H9 (cell line): ENCODE data around the gene LIPM. TPM values are rescaled to one million over a fixed set of nuclear protein-coding genes. Genes with fewer than 3 reads are reported as not detected.

Experiments
- DNase-seq: peaks from one replicate; pipeline ENCODE4 v3.0.0-alpha.2; 2017
- H2AFZ ChIP-seq: one replicate; pipeline ENCODE4 v1.6.1; 2013; ENCODE audit warnings: mild to moderate bottlenecking, low read length, control low read depth, moderate library complexity
- H2AK5ac ChIP-seq: 2 replicates; pipeline ENCODE4 v1.6.1; 2013; ENCODE audit warnings: low read length, control low read depth, mixed read lengths; ENCODE audit not compliant: insufficient read length
- H2BK120ac ChIP-seq: one replicate; pipeline ENCODE4 v1.6.1; 2013; ENCODE audit warnings: low read depth, mild to moderate bottlenecking, low read length, control low read depth, inconsistent platforms; ENCODE audit not compliant: poor library complexity, severe bottlenecking
- H2BK12ac ChIP-seq: 2 replicates; pipeline ENCODE4 v1.6.1; 2013; ENCODE audit warnings: low read length, control low read depth, mixed read lengths, low read depth; ENCODE audit not compliant: insufficient read length
- H2BK15ac ChIP-seq: 2 replicates; pipeline ENCODE4 v1.6.1; 2013; ENCODE audit warnings: low read depth, low read length, control low read depth
- H2BK20ac ChIP-seq: one replicate; pipeline ENCODE4 v1.6.1; 2013; ENCODE audit warnings: low read depth, mild to moderate bottlenecking, low read length, control low read depth, inconsistent platforms; ENCODE audit not compliant: poor library complexity, severe bottlenecking
- H2BK5ac ChIP-seq: 2 replicates; pipeline ENCODE4 v1.6.1; 2013; ENCODE audit warnings: low read length, control low read depth, mixed read lengths; ENCODE audit not compliant: insufficient read length
- H3K14ac ChIP-seq: 2 replicates; pipeline ENCODE4 v1.6.1; 2013; ENCODE audit warnings: low read length, control low read depth; ENCODE audit not compliant: insufficient read depth
- H3K18ac ChIP-seq: 2 replicates; pipeline ENCODE4 v1.6.1; 2013; ENCODE audit warnings: low read depth, mild to moderate bottlenecking, mixed read lengths, low read length, control low read depth; ENCODE audit not compliant: insufficient read length
- H3K23ac ChIP-seq: 2 replicates; pipeline ENCODE4 v1.6.1; 2013; ENCODE audit warnings: low read length, control low read depth, mixed read lengths, low read depth; ENCODE audit not compliant: insufficient read length
- H3K23me2 ChIP-seq: 2 replicates; pipeline ENCODE4 v1.6.1; 2013; ENCODE audit warnings: low read depth, mild to moderate bottlenecking, mixed read lengths, low read length, control low read depth; ENCODE audit not compliant: insufficient read length, poor library complexity, severe bottlenecking
- H3K27ac ChIP-seq: 2 replicates; pipeline ENCODE4 v1.5.1; 2013; ENCODE audit warnings: low read length, control low read depth, mixed read lengths, low read depth; ENCODE audit not compliant: insufficient read length
- H3K27me3 ChIP-seq: 2 replicates; pipeline ENCODE4 v1.6.1; 2013; ENCODE audit warnings: low read length, control low read depth, inconsistent platforms; ENCODE audit not compliant: insufficient read depth
- H3K4ac ChIP-seq: 2 replicates; pipeline ENCODE4 v1.6.1; 2013; ENCODE audit warnings: low read depth, mild to moderate bottlenecking, control low read depth, inconsistent platforms, low read length, moderate library complexity
- H3K4me1 ChIP-seq: 2 replicates; pipeline ENCODE4 v1.6.1; 2013; ENCODE audit warnings: low read length, control low read depth, inconsistent platforms; ENCODE audit not compliant: insufficient read depth
- H3K4me2 ChIP-seq: 2 replicates; pipeline ENCODE4 v1.6.1; 2013; ENCODE audit warnings: low read length, control low read depth, mixed read lengths; ENCODE audit not compliant: insufficient read length, insufficient read depth
- H3K56ac ChIP-seq: 2 replicates; pipeline ENCODE4 v1.6.1; 2013; ENCODE audit warnings: low read depth, mild to moderate bottlenecking, mixed read lengths, low read length, control low read depth; ENCODE audit not compliant: insufficient read length
- H3K79me1 ChIP-seq: 2 replicates; pipeline ENCODE4 v1.6.1; 2013; ENCODE audit warnings: low read depth, mild to moderate bottlenecking, moderate library complexity, low read length, control low read depth, inconsistent platforms; ENCODE audit not compliant: insufficient read depth, poor library complexity, severe bottlenecking
- H3K79me2 ChIP-seq: 2 replicates; pipeline ENCODE4 v1.6.1; 2013; ENCODE audit warnings: low read length, control low read depth, inconsistent platforms; ENCODE audit not compliant: insufficient read depth
- H3K9ac ChIP-seq: 2 replicates; pipeline ENCODE4 v1.6.1; 2013; ENCODE audit warnings: low read length, control low read depth, mixed read lengths; ENCODE audit not compliant: insufficient read length; ENCODE audit errors: extremely low read depth
- H3K9me3 ChIP-seq: one replicate; pipeline ENCODE4 v1.6.1; 2013; ENCODE audit warnings: low read depth, low read length, inconsistent platforms; ENCODE audit not compliant: control insufficient read depth
- H3T11ph ChIP-seq: one replicate; pipeline ENCODE4 v1.6.1; 2013; ENCODE audit warnings: mild to moderate bottlenecking, low read length, control low read depth, inconsistent platforms
- H4K20me1 ChIP-seq: one replicate; pipeline ENCODE4 v1.6.1; 2013; ENCODE audit not compliant: control insufficient read depth, insufficient read length, insufficient read depth
- H4K5ac ChIP-seq: 2 replicates; pipeline ENCODE4 v1.6.1; 2013; ENCODE audit warnings: low read depth, mild to moderate bottlenecking, mixed read lengths, low read length, control low read depth; ENCODE audit not compliant: insufficient read length
- H4K8ac ChIP-seq: replicated peaks from 2 replicates; pipeline ENCODE4 v1.6.1; 2013; ENCODE audit warnings: low read length, control low read depth, mixed read lengths, low read depth; ENCODE audit not compliant: insufficient read length
- H4K91ac ChIP-seq: 2 replicates; pipeline ENCODE4 v1.6.1; 2013; ENCODE audit warnings: low read depth, mild to moderate bottlenecking, moderate library complexity, mixed read lengths, low read length, control low read depth; ENCODE audit not compliant: insufficient read length
- H3K27ac Mint-ChIP-seq, 3 experiments: 2 replicates in 2 of 3; 3 replicates in 1 of 3; pipeline ENCODE4 v1.8.0; 2020 to 2021; ENCODE audit warnings: mixed read lengths in 3 of 3, mild to moderate bottlenecking in 1 of 3, moderate library complexity in 1 of 3
- H3K27me3 Mint-ChIP-seq: 2 replicates; pipeline ENCODE4 v1.8.0; 2021; ENCODE audit warnings: low read depth, mild to moderate bottlenecking, moderate library complexity, mixed read lengths
- H3K36me3 Mint-ChIP-seq, 3 experiments: 2 replicates in 2 of 3; 3 replicates in 1 of 3; pipeline ENCODE4 v1.8.0; 2020 to 2021; ENCODE audit warnings: low read depth in 3 of 3, mixed read lengths in 3 of 3; ENCODE audit not compliant: insufficient read depth in 1 of 3
- H3K4me1 Mint-ChIP-seq, 2 experiments: 2 replicates each; pipeline ENCODE4 v1.8.0; 2020; ENCODE audit warnings: mixed read lengths in 2 of 2
- H3K4me3 Mint-ChIP-seq, 2 experiments: 2 replicates in 1 of 2; 3 replicates in 1 of 2; pipeline ENCODE4 v1.8.0; 2020 to 2021; ENCODE audit warnings: mild to moderate bottlenecking in 2 of 2, mixed read lengths in 2 of 2, moderate library complexity in 1 of 2
- H3K9me3 Mint-ChIP-seq, 2 experiments: 2 replicates in 1 of 2; 3 replicates in 1 of 2; pipeline ENCODE4 v1.8.0; 2020; ENCODE audit warnings: mild to moderate bottlenecking in 2 of 2, mixed read lengths in 2 of 2, moderate library complexity in 1 of 2
- WGBS: extraction: QIAGEN DNeasy Blood & Tissue Kit; methylation state at CpG from one replicate; pipeline ENCODE4 v1.1.7; 2013; ENCODE audit warnings: missing lambda C conversion rate, low lambda C conversion rate, mixed read lengths; ENCODE audit not compliant: insufficient read length; ENCODE audit errors: extremely low coverage; 5-methylcytosine and 5-hydroxymethylcytosine counted together
- total RNA-seq: library from RNA; stranded (reverse); gene quantifications from 2 replicates; pipeline ENCODE4 v1.2.1, GENCODE V29; 2021
- TF ChIP-seq, protein P1 (sequence below): fragments of 200-600 bp; sonication (generic); conservative IDR thresholded peaks from 3 replicates; pipeline ENCODE4 v1.8.0; 2021; ENCODE audit warnings: antibody characterized with exemption, mild to moderate bottlenecking

Gene LIPM
- total RNA-seq, 1 experiment from 2014 or later: not detected

DNA sequence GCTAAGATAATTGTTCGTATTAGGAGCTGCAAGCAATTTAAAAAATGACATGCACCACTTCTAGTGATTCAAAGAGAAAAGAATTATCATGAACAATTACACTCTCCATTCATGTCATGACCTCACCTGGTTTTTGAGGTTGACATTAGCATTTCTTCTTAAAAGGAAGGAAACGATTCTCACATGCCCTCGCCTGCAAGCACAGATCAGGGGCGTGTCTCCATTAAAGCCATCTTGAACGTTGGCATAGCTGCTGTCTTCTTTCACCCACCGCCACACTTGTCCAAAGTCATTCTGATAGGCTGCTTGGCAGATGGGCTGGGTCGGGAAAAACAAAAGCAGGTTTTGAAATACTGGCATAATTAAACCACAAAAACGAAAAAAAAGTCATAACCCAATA, 29.2 kb downstream of the LIPM start:
- Histone ChIP-seq H2AK5ac (no peak overlapping the region), H2BK15ac (no peak overlapping the region)
- H3K27me3 Mint-ChIP-seq: peaks cover 1% of the 10 kb centered on the region; the same call in 1 of the 2 replicates

More for the DNA sequence above, 29.2 kb downstream of the LIPM start:
- Mint-ChIP-seq H3K36me3 (no peaks in the 10 kb centered on the region), H3K9me3 (no peaks in the 10 kb centered on the region), H3K4me1 (0 out of 4 replicates have a peak, but pooled peaks cover 0 to 2% of the 10 kb centered on the region in 2 experiments), H3K27ac (no peak overlapping the region), H3K4me3 (no peak overlapping the region)
- Histone ChIP-seq H3K4me2 (no peak overlapping the region), H2BK5ac (no peak overlapping the region), H2BK20ac (no peak overlapping the region), H3K14ac (no peak overlapping the region), H3K56ac (no peak overlapping the region), H3K18ac (no peak overlapping the region), H3K9ac (no peak overlapping the region), H2BK120ac (no peak overlapping the region), H3K23ac (no peak overlapping the region), H3K23me2 (no peaks in the 10 kb centered on the region), H2AFZ (no peak overlapping the region), H3K27ac (no peak overlapping the region), H3K9me3 (no peaks in the 10 kb centered on the region), H3K79me1 (no peaks in the 10 kb centered on the region), H4K8ac (no peak overlapping the region), H4K20me1 (no peaks in the 10 kb centered on the region), H3K27me3 (no peaks in the 10 kb centered on the region), H3K79me2 (no peaks in the 10 kb centered on the region), H4K5ac (no peak overlapping the region), H3K4ac (no peak overlapping the region), H4K91ac (no peak overlapping the region), H3K4me1 (no peaks in the 10 kb centered on the region), H3T11ph (no peak overlapping the region), H2BK12ac (no peak overlapping the region)
- TF ChIP-seq, protein P1, sequence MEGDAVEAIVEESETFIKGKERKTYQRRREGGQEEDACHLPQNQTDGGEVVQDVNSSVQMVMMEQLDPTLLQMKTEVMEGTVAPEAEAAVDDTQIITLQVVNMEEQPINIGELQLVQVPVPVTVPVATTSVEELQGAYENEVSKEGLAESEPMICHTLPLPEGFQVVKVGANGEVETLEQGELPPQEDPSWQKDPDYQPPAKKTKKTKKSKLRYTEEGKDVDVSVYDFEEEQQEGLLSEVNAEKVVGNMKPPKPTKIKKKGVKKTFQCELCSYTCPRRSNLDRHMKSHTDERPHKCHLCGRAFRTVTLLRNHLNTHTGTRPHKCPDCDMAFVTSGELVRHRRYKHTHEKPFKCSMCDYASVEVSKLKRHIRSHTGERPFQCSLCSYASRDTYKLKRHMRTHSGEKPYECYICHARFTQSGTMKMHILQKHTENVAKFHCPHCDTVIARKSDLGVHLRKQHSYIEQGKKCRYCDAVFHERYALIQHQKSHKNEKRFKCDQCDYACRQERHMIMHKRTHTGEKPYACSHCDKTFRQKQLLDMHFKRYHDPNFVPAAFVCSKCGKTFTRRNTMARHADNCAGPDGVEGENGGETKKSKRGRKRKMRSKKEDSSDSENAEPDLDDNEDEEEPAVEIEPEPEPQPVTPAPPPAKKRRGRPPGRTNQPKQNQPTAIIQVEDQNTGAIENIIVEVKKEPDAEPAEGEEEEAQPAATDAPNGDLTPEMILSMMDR: no peak
- WGBS: no CpG with 5 or more reads among the region's 8 CpGs
- no peak for DNase-seq
